Glomerular visceral epithelial cell (primary cell): ENCODE measurements around the gene LRPAP1.
"Not testable (repeated sequence)": the region's sequence is repeated elsewhere in the genome, so short reads cannot be mapped to it uniquely, and the experiment has no call there.

Source experiments
- DNase-seq: peaks from one replicate; pipeline ENCODE4 v3.0.0-alpha.2; 2016; ENCODE audit errors: extremely low spot score

LRPAP1 gene

GRCh38 chr4:3560465-3560864 lies 28.2 kb upstream of the LRPAP1 start:
- DNase-seq, result not testable (repeated sequence)

DNA sequence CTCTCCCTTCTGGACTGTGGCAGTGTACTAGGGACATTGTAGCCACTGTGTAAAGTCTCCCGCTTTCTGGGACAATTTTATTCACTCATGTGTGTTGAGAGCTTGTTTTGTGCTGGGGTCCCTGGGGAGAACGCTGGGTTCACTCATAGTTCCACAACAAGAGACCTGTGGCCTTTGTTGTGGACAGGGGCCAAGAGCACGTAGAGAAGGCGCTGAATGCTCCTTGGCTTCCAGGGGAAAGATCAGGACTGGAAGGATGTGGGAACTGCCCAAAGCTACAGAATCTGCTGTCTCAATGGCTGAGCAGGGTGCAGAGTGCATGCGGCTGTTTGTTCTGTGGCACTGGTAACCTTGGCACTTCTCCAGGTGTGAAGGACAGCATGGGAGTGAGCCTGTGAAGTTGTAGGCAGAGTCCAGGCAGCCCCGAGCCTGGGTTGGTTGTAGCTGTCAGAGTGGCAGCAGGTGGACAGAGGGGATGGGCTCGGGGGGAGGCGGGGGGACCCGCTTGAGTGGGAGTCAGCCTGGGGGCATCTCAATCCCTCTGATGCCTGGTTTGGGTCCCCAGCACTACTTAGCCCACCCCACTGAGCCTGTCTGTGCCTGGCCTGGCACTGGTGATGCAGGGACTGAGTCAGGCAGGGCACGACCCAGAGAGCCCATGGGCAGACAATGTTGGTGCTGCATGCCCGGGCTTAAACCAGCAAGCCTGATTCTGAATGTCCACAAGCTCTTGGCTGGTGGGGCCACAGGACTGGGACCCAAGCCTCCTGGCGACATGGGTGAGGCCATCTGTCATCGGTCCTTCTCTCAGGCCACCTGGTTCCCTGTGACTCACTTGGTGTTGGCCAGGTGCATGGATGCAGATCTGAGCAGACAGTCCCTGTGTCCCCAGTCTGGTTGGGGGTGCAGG lies 27.4 kb upstream of the LRPAP1 start:
- DNase-seq, result not testable (repeated sequence)

DNA sequence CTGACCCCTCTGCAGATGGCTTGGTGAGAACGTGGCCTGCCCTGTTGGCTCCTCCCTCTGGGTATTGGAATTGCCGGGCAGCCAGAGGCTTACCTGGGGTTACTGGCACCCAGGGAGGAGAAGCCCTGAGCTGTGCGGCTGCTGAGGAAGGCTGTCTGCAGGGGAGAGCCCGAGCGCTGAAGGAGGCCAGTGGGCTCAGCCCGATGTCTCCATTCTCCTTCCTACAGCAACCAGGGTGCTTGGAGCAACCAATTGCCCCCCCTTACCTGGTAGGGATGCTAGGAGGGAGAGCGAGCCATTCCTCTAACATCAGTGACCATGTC lies 26.3 kb upstream of the LRPAP1 start:
- DNase-seq, result not testable (repeated sequence)

- not testable (repeated sequence) for DNase-seq
These were observed 25.7 kb upstream of the LRPAP1 start for GRCh38 chr4:3557676-3558513.

- DNase-seq, result not testable (repeated sequence)
These were observed 24.9 kb upstream of the LRPAP1 start for GRCh38 chr4:3557088-3557492.

DNA sequence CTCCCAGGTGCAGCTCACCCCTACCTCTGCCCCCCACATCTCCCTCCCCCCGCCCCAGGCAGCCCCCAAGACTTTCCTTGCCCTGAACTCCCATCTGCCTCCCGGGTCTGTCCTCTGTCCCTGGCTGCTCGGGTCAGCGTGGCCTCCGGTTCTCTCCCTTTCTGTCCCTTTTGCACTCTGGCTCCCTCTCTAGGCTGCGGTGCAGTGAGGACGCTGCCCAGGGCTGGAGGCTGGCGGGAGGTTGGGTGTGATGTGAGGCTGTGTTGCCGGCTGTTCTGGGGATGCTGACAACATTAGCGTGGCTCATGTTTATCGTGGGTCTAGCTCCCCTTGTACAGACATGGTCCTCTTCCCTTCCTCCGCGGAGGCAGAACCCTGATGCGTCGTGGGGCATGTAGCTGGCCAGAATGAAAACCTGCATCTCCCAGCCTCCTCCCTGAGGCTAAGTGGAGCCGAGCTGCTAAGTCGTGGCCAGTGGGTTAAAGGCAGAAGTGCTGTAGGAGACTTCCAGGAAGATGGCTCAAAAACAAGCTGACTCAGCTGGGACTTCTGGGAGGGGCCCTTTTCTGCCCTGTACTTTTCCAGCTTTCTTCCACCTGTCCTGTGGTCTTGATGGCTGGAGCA lies 24.1 kb upstream of the LRPAP1 start:
- DNase-seq, result not testable (repeated sequence)

DNA sequence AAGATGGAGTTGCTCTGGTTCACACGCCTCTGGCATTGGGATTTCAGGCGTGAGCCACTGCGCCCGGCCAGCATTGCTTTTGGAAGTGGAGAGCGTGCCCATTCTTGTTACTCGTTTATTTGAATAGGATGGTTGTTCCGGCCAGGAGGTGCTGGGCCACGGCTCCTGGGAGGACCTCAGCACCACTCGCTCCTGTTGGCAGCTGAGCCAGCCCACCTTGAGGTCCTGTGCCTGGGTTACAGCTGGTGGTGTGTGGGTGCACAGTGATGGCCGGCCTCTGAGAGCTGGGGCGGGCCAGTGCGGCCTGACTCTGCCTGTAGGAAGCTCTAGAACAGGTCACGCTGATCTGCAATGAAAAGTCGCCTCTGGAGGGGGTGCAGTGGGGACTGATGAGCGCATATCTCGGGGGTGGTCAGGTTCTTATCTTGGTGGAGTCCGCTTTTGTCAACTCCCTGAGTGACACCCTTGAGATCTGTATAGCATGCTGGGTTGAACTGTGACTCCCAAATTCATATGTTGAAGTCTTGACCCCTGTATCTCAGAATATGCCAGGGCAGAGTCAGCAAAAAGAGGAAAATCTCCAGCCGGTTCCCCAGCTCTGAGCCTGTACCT lies 23.3 kb upstream of the LRPAP1 start:
- DNase-seq, result not testable (repeated sequence)

- DNase-seq, result not testable (repeated sequence)
These were observed 19.1 kb upstream of the LRPAP1 start for GRCh38 chr4:3551366-3551765.

- not testable (repeated sequence) for DNase-seq
These were observed 18.6 kb upstream of the LRPAP1 start for GRCh38 chr4:3550792-3551325.

- not testable (repeated sequence) for DNase-seq
These were observed 17.8 kb upstream of the LRPAP1 start for GRCh38 chr4:3550041-3550440.

DNA sequence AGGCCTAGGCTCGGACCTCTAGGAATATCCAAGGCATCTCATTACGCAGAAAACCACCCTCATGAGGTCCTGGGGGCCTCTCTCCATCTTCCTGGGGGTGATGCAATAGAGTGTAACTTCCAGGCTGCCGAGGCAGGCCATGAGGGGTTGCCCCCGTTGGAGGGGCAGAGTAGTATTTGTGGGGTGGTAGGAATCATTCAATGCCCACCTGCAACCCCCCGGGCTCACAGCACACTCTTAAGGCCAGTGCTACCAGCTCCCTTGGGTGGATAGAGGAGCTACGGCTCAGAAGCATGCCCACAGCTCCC lies 17.4 kb upstream of the LRPAP1 start:
- DNase-seq, result not testable (repeated sequence)

DNA sequence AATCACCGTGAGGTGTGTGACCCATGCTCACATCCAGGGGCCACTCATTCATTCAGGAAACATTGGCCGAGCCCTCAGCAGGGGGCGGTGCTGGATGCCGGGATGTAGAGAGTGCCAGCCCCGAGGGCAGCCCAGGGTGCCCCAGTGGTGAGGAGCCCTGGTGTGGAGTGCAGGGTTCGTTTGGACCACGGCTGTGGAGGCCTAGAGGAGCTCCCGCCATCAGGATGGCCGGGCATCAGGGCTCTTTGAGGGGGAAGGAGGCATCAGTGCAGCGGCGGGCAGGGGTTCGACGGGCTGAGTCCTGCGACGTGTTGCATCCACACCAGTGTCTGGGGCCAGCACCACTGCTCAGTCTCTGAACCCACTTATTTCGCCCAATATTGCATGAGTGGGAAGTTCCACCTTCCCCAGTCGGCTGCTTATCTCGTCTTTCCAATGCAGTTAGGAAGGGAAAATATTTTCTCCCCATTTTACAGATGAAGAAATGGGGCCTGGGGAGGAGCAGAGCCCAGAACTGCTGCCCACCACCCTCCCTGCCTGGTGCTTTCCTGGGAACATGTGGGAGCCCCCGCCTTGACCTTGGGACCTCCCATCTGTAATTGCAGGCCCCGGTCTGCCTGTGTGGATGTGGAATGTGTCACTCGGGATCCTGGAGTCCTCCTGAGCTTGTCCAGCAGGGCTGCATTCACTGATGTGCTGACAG lies 16.9 kb upstream of the LRPAP1 start:
- DNase-seq, result not testable (repeated sequence)

DNA sequence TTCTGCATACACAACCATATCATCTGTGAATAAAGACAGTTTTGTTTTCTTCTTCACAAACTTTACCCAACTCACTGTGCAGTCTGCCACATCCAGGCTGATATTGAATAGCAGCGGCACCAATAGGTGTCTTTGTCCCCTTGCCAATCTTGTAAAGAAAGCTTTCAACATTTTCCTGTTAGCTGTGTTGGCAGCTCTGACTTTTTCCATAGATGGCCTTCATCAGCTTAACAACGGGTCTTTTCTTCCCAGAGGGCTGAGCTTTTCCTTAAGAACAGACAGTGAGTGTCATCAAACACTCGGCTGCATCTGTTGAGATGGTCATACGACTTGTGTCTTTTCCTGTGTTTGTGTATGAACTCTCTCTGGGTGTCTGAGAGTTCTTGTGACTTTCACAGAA lies 14.5 kb upstream of the LRPAP1 start:
- DNase-seq, result not testable (repeated sequence)

GRCh38 chr4:3545351-3545750 lies 13.1 kb upstream of the LRPAP1 start:
- DNase-seq, result not testable (repeated sequence)

GRCh38 chr4:3544259-3545025 lies 12.2 kb upstream of the LRPAP1 start:
- DNase-seq, result not testable (repeated sequence)

DNA sequence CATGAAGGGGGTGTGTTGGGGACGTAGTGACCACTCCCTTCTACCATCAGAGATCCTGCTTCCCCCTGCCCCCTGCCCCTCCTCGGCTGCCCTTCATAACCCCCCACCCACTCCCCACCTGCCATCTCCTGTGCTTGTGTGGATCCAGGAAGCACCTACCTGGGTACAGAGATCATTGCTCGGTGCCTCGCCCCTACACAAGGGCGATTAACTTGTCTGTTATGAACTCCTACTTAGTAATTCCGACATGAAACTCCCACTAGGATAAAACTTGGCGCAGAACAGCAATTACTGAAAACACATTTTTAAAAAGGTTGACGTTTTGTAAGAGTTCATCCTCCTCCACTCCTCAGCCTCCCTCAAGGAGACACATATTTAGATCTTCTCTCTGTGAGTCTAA lies 11.2 kb upstream of the LRPAP1 start:
- not testable (repeated sequence) for DNase-seq

GRCh38 chr4:3538906-3539305 lies 6.7 kb upstream of the LRPAP1 start:
- not testable (repeated sequence) for DNase-seq

- not testable (repeated sequence) for DNase-seq
These were observed 3.6 kb upstream of the LRPAP1 start for GRCh38 chr4:3535812-3536211.

GRCh38 chr4:3533423-3533820 lies 1.2 kb upstream of the LRPAP1 start:
- DNase-seq, result no peak

DNA sequence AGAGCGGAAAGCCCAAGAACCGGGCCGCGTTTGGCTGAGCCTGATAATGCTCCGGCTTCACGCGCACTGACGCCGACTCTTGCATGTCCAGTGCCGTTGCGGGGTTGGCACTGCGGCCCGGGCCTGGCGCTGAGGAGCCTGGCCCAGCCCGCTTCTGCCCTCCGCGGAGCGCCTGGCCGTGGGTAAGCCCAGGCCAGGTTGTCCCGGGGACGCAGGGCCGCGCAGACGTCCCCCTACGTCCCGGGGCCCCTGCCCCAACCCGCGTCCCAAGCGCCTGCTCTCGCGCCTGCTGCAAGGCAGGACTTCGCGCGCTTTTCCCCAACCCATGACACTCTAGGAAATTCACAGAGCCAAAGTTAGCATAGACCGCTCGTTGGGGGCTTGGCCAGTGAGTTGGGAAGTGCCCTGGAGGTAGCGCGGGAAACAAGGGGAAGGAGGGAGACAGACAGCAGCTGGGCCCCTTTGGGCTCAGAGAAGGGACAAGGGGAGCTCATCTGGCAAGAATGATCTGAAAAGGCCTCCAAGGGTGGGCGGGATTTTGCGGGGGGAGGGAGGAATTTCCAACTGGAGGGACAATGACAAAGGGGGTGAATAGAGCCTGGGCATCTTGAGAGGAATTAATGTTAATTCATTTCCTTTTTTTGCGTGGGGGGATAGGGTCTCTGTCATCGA lies 665 bp upstream of the LRPAP1 start:
- DNase-seq, result no peak
